ENCODE data around the gene CLN5. TPM values are rescaled to one million over a fixed set of nuclear protein-coding genes. Genes with fewer than 3 reads are reported as not detected.
A peak's percentile ranks its signal among the peaks of the same experiment; 100 is the strongest.

The CLN5 gene
- total and polyA plus RNA-seq, 2 of the 13 experiments (the other 11 are each of a cell fraction or from before 2014, with no cell fraction given), result 10.1 to 13.7 TPM

DNA sequence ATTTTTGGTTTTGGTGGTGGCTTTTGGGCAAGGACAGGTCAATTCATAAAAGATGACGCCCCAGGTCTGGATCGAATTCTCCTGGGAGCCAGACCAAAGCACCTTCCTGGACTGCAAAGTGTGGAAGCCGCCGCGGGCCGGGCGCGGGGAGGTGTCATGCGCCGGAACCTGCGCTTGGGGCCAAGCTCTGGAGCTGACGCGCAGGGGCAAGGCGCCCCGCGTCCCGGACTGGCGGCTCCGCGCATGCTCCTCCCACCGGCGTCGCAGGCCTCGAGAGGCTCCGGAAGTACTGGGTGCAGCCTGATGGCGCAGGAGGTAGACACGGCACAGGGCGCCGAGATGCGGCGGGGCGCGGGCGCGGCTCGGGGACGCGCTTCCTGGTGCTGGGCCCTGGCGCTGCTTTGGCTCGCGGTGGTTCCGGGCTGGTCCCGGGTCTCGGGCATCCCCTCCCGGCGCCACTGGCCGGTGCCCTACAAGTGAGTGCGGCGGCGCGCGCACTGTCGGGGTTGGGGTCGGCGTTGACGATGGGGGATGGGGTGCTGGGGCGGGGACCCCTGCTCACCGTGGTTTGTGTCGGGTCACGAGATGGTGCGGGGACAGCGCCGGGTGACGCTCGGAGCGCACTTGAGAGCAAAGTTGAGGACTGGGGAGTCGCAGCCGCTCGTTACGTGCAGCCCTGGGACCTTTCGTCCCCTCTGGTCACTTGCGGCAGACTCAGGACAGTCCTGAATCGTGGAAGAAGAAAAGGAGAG lies at the start of gene CLN5 (continued):
- TF ChIP-seq NR0B2 (CRISPR knock-in tag; IDR thresholded peaks at IDR 0.05), result no peak
- peak; percentile 50; the same call in 1 of the 2 replicates for TF ChIP-seq ZBTB38 (CRISPR knock-in tag; IDR thresholded peaks at IDR 0.05)
- TF ChIP-seq TBP (CRISPR knock-in tag; IDR thresholded peaks at IDR 0.05), result 0 out of 2 replicates have a peak, but pooled peaks have one; percentile 84
- no peak; the same call in 1 of the 2 replicates for TF ChIP-seq ZNF629 (CRISPR knock-in tag; conservative IDR thresholded peaks at IDR 0.05)
- TF ChIP-seq, protein P1, sequence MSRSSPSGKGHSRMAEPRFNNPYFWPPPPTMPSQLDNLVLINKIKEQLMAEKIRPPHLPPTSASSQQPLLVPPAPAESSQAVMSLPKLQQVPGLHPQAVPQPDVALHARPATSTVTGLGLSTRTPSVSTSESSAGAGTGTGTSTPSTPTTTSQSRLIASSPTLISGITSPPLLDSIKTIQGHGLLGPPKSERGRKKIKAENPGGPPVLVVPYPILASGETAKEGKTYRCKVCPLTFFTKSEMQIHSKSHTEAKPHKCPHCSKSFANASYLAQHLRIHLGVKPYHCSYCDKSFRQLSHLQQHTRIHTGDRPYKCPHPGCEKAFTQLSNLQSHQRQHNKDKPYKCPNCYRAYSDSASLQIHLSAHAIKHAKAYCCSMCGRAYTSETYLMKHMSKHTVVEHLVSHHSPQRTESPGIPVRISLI (CRISPR knock-in tag; IDR thresholded peaks at IDR 0.05; ENCODE audit: borderline replicate concordance), result no peak
- TF ChIP-seq FOXA3 (CRISPR knock-in tag; IDR thresholded peaks at IDR 0.05), result no peak; the same call in none of the 2 replicates
- TF ChIP-seq PRMT3 (CRISPR knock-in tag; IDR thresholded peaks at IDR 0.05; ENCODE audit: borderline replicate concordance, low read depth), result no peak; the same call in 1 of the 2 replicates
- TF ChIP-seq ZNF766 (CRISPR knock-in tag; IDR thresholded peaks at IDR 0.05; ENCODE audit: borderline replicate concordance), result peak; percentile 95
- TF ChIP-seq SPEN (CRISPR knock-in tag; IDR thresholded peaks at IDR 0.05; ENCODE audit: low read depth), result peak; percentile 84; the same call in 1 of the 2 replicates
- no peak for TF ChIP-seq MED8 (CRISPR knock-in tag; IDR thresholded peaks at IDR 0.05; ENCODE audit: insufficient replicate concordance)
- peak; percentile 83 for TF ChIP-seq ZBTB7A (CRISPR knock-in tag; IDR thresholded peaks at IDR 0.05)
- TF ChIP-seq, protein P2, sequence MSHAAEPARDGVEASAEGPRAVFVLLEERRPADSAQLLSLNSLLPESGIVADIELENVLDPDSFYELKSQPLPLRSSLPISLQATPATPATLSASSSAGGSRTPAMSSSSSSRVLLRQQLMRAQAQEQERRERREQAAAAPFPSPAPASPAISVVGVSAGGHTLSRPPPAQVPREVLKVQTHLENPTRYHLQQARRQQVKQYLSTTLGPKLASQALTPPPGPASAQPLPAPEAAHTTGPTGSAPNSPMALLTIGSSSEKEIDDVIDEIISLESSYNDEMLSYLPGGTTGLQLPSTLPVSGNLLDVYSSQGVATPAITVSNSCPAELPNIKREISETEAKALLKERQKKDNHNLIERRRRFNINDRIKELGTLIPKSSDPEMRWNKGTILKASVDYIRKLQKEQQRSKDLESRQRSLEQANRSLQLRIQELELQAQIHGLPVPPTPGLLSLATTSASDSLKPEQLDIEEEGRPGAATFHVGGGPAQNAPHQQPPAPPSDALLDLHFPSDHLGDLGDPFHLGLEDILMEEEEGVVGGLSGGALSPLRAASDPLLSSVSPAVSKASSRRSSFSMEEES (CRISPR knock-in tag; IDR thresholded peaks at IDR 0.05), result peak; percentile 46; the same call in 1 of the 2 replicates
- TF ChIP-seq MAFG (CRISPR knock-in tag; IDR thresholded peaks at IDR 0.05), result no peak
- peak; percentile 84 for TF ChIP-seq ZFP90 (CRISPR knock-in tag; IDR thresholded peaks at IDR 0.05; ENCODE audit: borderline replicate concordance)
- no peak for TF ChIP-seq GPBP1L1 (CRISPR knock-in tag; IDR thresholded peaks at IDR 0.05)
- TF ChIP-seq ZNF205 (CRISPR knock-in tag; IDR thresholded peaks at IDR 0.05), result no peak
- no peak for TF ChIP-seq NONO (IDR thresholded peaks at IDR 0.05)
- TF ChIP-seq NONO (CRISPR knock-in tag; conservative IDR thresholded peaks at IDR 0.05), result peak; percentile 85
- TF ChIP-seq HES4 (CRISPR knock-in tag; IDR thresholded peaks at IDR 0.05; ENCODE audit: borderline replicate concordance), result peak; percentile 67; the same call in 1 of the 2 replicates
- no peak for TF ChIP-seq CENPT (CRISPR knock-in tag; IDR thresholded peaks at IDR 0.05; ENCODE audit: low read depth)
- no peak for TF ChIP-seq ZNF616 (CRISPR knock-in tag; IDR thresholded peaks at IDR 0.05; ENCODE audit: low read depth)
- TF ChIP-seq ZNF136 (CRISPR knock-in tag; IDR thresholded peaks at IDR 0.05; ENCODE audit: low read depth), result no peak
- TF ChIP-seq CCDC6 (CRISPR knock-in tag; IDR thresholded peaks at IDR 0.05), result peak; percentile 94
- TF ChIP-seq ZBTB1 (CRISPR knock-in tag; IDR thresholded peaks at IDR 0.05; ENCODE audit: borderline replicate concordance), result no peak
- peak; percentile 44 for TF ChIP-seq AGO2 (optimal IDR thresholded peaks at IDR 0.05; ENCODE audit: low read depth, low read length)

Measured in HepG2 (cell line).